VCaP (cell line): ENCODE data around the gene CD164L2.

Experiments used
- H3K27ac ChIP-seq: fragments of 450-650 bp; 2 replicates; pipeline ENCODE4 v1.5.1; 2017
- CTCF ChIP-seq: fragments of 450-650 bp; conservative IDR thresholded peaks from 2 replicates; pipeline ENCODE4 v1.5.1; 2017; ENCODE audit warnings: mild to moderate bottlenecking, moderate library complexity

The CD164L2 gene

GRCh38 chr1:27372808-27373690, 10.1 kb downstream of the CD164L2 start:
- no peak overlapping the region for H3K27ac ChIP-seq
- TF ChIP-seq CTCF: peak; percentile 12; the same call in 1 of the 2 replicates

- no peak overlapping the region for H3K27ac ChIP-seq
- TF ChIP-seq CTCF: no peak
These were observed 10.9 kb downstream of the CD164L2 start for GRCh38 chr1:27372022-27372807.

GRCh38 chr1:27368869-27369582, 14.1 kb downstream of the CD164L2 start:
- no peak overlapping the region for H3K27ac ChIP-seq
- TF ChIP-seq CTCF: peak; percentile 15; the same call in 1 of the 2 replicates

GRCh38 chr1:27367160-27367650, 15.9 kb downstream of the CD164L2 start:
- peak overlapping the region; percentile 86 for H3K27ac ChIP-seq
- no peak for TF ChIP-seq CTCF

- peak within 1 kb of the TSS; percentile 86 for H3K27ac ChIP-seq
- TF ChIP-seq CTCF: peak; percentile 82
These were observed 16.5 kb downstream of the CD164L2 start, which contains the start of gene MAP3K6 for GRCh38 chr1:27366411-27367159. Gene MAP3K6, minus strand, starts transcription at chr1:27366961. Its CDS starts 364 bp downstream, at chr1:27366597.

GRCh38 chr1:27366113-27366410, 17.1 kb downstream of the CD164L2 start:
- peak overlapping the region; percentile 86 for H3K27ac ChIP-seq

More at GRCh38 chr1:27366113-27366410, 17.1 kb downstream of the CD164L2 start:
- no peak for TF ChIP-seq CTCF
